SK-N-SH treated with all-trans-retinoic acid at 6 μM for 48 hours (cell line): ENCODE data around the gene UGT1A8.
A peak's percentile ranks its signal among the peaks of the same experiment; 100 is the strongest.

Experiments
- ATAC-seq: fragments of 200-7000 bp; cut with Tn5 transposase; 3 replicates; pipeline ENCODE4 v1.9.1; 2020; ENCODE audit warnings: mild to moderate bottlenecking, moderate library complexity
- ARNTL ChIP-seq: fragments of 450-650 bp; formaldehyde crosslinking; IDR thresholded peaks from 2 replicates; pipeline ENCODE4 v1.5.0; 2020; ENCODE audit warnings: low read depth, mild to moderate bottlenecking, moderate library complexity, borderline replicate concordance
- BACH2 ChIP-seq: fragments of 250-450 bp; sonication (Bioruptor Pico); IDR thresholded peaks from 2 replicates; pipeline ENCODE4 v1.9.0; 2021; ENCODE audit warnings: mild to moderate bottlenecking, borderline replicate concordance
- CREB5 ChIP-seq: fragments of 250-450 bp; sonication (Bioruptor Pico); IDR thresholded peaks from 2 replicates; pipeline ENCODE4 v1.5.1; 2020; ENCODE audit warnings: low read depth, mild to moderate bottlenecking, moderate library complexity
- CSRNP3 ChIP-seq: fragments of 250-450 bp; sonication (Bioruptor Pico); IDR thresholded peaks from 2 replicates; pipeline ENCODE4 v1.5.1; 2021; ENCODE audit warnings: mild to moderate bottlenecking, moderate library complexity
- ESRRG ChIP-seq: fragments of 250-450 bp; sonication (Bioruptor Pico); IDR thresholded peaks from 2 replicates; pipeline ENCODE4 v1.6.1; 2021; ENCODE audit warnings: mild to moderate bottlenecking
- GLIS3 ChIP-seq: fragments of 250-450 bp; sonication (Bioruptor Pico); IDR thresholded peaks from 2 replicates; pipeline ENCODE4 v1.5.0; 2020; ENCODE audit warnings: mild to moderate bottlenecking, moderate library complexity
- ISL1 ChIP-seq: fragments of 250-450 bp; sonication (Bioruptor Pico); IDR thresholded peaks from 2 replicates; pipeline ENCODE4 v2.1.2; 2022; ENCODE audit warnings: mild to moderate bottlenecking, moderate library complexity
- PATZ1 ChIP-seq: fragments of 250-450 bp; sonication (Bioruptor Pico); IDR thresholded peaks from 2 replicates; pipeline ENCODE4 v1.8.0; 2020; ENCODE audit warnings: mild to moderate bottlenecking, moderate library complexity, borderline replicate concordance
- POU6F1 ChIP-seq: fragments of 250-450 bp; sonication (Bioruptor Pico); IDR thresholded peaks from 2 replicates; pipeline ENCODE4 v1.8.0; 2021; ENCODE audit warnings: low read depth, mild to moderate bottlenecking, moderate library complexity, borderline replicate concordance
- PPARA ChIP-seq: fragments of 250-450 bp; sonication (Bioruptor Pico); IDR thresholded peaks from 2 replicates; pipeline ENCODE4 v1.5.0; 2020; ENCODE audit warnings: mild to moderate bottlenecking, borderline replicate concordance
- RARB ChIP-seq: fragments of 250-450 bp; sonication (Bioruptor Pico); IDR thresholded peaks from 2 replicates; pipeline ENCODE4 v1.8.0; 2021; ENCODE audit warnings: mild to moderate bottlenecking, moderate library complexity
- SNAI2 ChIP-seq: fragments of 250-450 bp; sonication (Bioruptor Pico); IDR thresholded peaks from 2 replicates; pipeline ENCODE4 v1.5.0; 2020; ENCODE audit warnings: mild to moderate bottlenecking, moderate library complexity
- TCF4 ChIP-seq: fragments of 250-450 bp; sonication (Bioruptor Pico); IDR thresholded peaks from 2 replicates; pipeline ENCODE4 v1.8.0; 2021; ENCODE audit warnings: mild to moderate bottlenecking, moderate library complexity, borderline replicate concordance
- TSHZ2 ChIP-seq: fragments of 250-450 bp; sonication (Bioruptor Pico); IDR thresholded peaks from 2 replicates; pipeline ENCODE4 v1.5.0; 2020; ENCODE audit warnings: mild to moderate bottlenecking, moderate library complexity
- ZC3H10 ChIP-seq: fragments of 250-450 bp; sonication (Bioruptor Pico); IDR thresholded peaks from 2 replicates; pipeline ENCODE4 v1.5.1; 2021; ENCODE audit warnings: mild to moderate bottlenecking, moderate library complexity
- ZFP30 ChIP-seq: fragments of 450-650 bp; formaldehyde crosslinking; IDR thresholded peaks from 2 replicates; pipeline ENCODE4 v1.5.0; 2022; ENCODE audit warnings: mild to moderate bottlenecking, moderate library complexity
- ZNF565 ChIP-seq: fragments of 450-650 bp; formaldehyde crosslinking; conservative IDR thresholded peaks from 2 replicates; pipeline ENCODE4 v1.5.0; 2020; ENCODE audit warnings: low read depth, mild to moderate bottlenecking, moderate library complexity
- ZNF70 ChIP-seq: fragments of 450-650 bp; formaldehyde crosslinking; IDR thresholded peaks from 2 replicates; pipeline ENCODE4 v1.5.0; 2020; ENCODE audit warnings: mild to moderate bottlenecking, moderate library complexity

The UGT1A8 gene

GRCh38 chr2:233708942-233709341 is 91.5 kb downstream of the UGT1A8 start:
- no peak for ATAC-seq
- no peak for TF ChIP-seq PPARA (CRISPR knock-in tag)
- TF ChIP-seq BACH2 (CRISPR knock-in tag): no peak
- TF ChIP-seq ZFP30: no peak
- TF ChIP-seq ARNTL (CRISPR knock-in tag): no peak
- TF ChIP-seq ISL1 (CRISPR knock-in tag): no peak
- no peak for TF ChIP-seq RARB (CRISPR knock-in tag)
- TF ChIP-seq TSHZ2 (CRISPR knock-in tag): no peak
- no peak for TF ChIP-seq CREB5
- TF ChIP-seq POU6F1 (CRISPR knock-in tag): no peak
- no peak for TF ChIP-seq ESRRG
- no peak for TF ChIP-seq ZC3H10 (CRISPR knock-in tag)
- no peak for TF ChIP-seq CSRNP3 (CRISPR knock-in tag)
- no peak for TF ChIP-seq GLIS3 (CRISPR knock-in tag)
- no peak for TF ChIP-seq ZNF565

- TF ChIP-seq CSRNP3 (CRISPR knock-in tag): no peak
- TF ChIP-seq PPARA (CRISPR knock-in tag): no peak
- no peak for TF ChIP-seq TCF4
- no peak for TF ChIP-seq TSHZ2 (CRISPR knock-in tag)
- TF ChIP-seq ZC3H10 (CRISPR knock-in tag): no peak
- no peak for TF ChIP-seq ISL1 (CRISPR knock-in tag)
- no peak for TF ChIP-seq ZNF70 (CRISPR knock-in tag)
- no peak for TF ChIP-seq ZNF565
- no peak for TF ChIP-seq BACH2 (CRISPR knock-in tag)
- no peak for TF ChIP-seq ESRRG
- no peak for TF ChIP-seq PATZ1 (CRISPR knock-in tag)
- no peak for TF ChIP-seq SNAI2 (CRISPR knock-in tag)
- no peak for TF ChIP-seq RARB (CRISPR knock-in tag)
- TF ChIP-seq ZFP30: no peak
- TF ChIP-seq, all 23 proteins: peak for 0
- ATAC-seq: peak; percentile 99
Observed at GRCh38 chr2:233711312-233712008, 94.0 kb downstream of the UGT1A8 start.
